Measurements from ENCODE around the gene DAGLA. TPM values are rescaled to one million over a fixed set of nuclear protein-coding genes. Genes with fewer than 3 reads are reported as not detected.

The DAGLA gene
- total and polyA plus RNA-seq, 2 of the 13 experiments (the other 11 are each of a cell fraction or from before 2014, with no cell fraction given), result 2.6 to 3.9 TPM

- TF ChIP-seq FUBP1 (CRISPR knock-in tag; IDR thresholded peaks at IDR 0.05; ENCODE audit: borderline replicate concordance) (no peak), KLF6 (CRISPR knock-in tag; IDR thresholded peaks at IDR 0.05) (no peak), ZBTB4 (CRISPR knock-in tag; IDR thresholded peaks at IDR 0.05; ENCODE audit: borderline replicate concordance) (0 out of 2 replicates have a peak, but pooled peaks have one; percentile 72), ZBTB42 (CRISPR knock-in tag; IDR thresholded peaks at IDR 0.05) (no peak; the same call in 1 of the 2 replicates), FLYWCH1 (CRISPR knock-in tag; IDR thresholded peaks at IDR 0.05) (no peak), MLXIP (CRISPR knock-in tag; IDR thresholded peaks at IDR 0.05; ENCODE audit: borderline replicate concordance) (no peak), TFDP2 (CRISPR knock-in tag; IDR thresholded peaks at IDR 0.05) (peak; percentile 41; the same call in 1 of the 2 replicates), ZNF382 (CRISPR knock-in tag; IDR thresholded peaks at IDR 0.05; ENCODE audit: borderline replicate concordance) (no peak), CEBPB (IDR thresholded peaks at IDR 0.05; ENCODE audit: borderline replicate concordance, low read depth, low read length) (no peak), ZNF331 (CRISPR knock-in tag; IDR thresholded peaks at IDR 0.05) (peak; percentile 57; the same call in 1 of the 2 replicates), SIX1 (CRISPR knock-in tag; IDR thresholded peaks at IDR 0.05; ENCODE audit: borderline replicate concordance) (no peak), ZFP37 (CRISPR knock-in tag; IDR thresholded peaks at IDR 0.05; ENCODE audit: borderline replicate concordance) (no peak), ZNF446 (CRISPR knock-in tag; IDR thresholded peaks at IDR 0.05) (0 out of 2 replicates have a peak, but pooled peaks have one; percentile 52), ZSCAN25 (CRISPR knock-in tag; IDR thresholded peaks at IDR 0.05) (peak; percentile 63; the same call in 1 of the 2 replicates), HMGXB4 (CRISPR knock-in tag; IDR thresholded peaks at IDR 0.05; ENCODE audit: borderline replicate concordance in 1 of 2, low read depth in 1 of 2) (peak in 1 of 2 experiments; percentile 58; a peak in 3 of 4 replicates)
Observed at GRCh38 chr11:61769169-61769920, 89.2 kb downstream of the DAGLA start (continued).
